HepG2 (cell line): Measurements from ENCODE around the gene C2orf15. TPM values are rescaled to one million over a fixed set of nuclear protein-coding genes. Genes with fewer than 3 reads are reported as not detected.

ENCODE experiments used
- EP300 ChIP-seq, 3 experiments: sonication (generic) in 1 of 3; formaldehyde crosslinking in 1 of 3; IDR thresholded peaks; 2 replicates each; pipeline versions ENCODE4 v1.5.1 to v1.6.1; 2011 to 2020; ENCODE audit warnings: low read depth in 2 of 3, low read length in 2 of 3, borderline replicate concordance in 1 of 3, improper control_type of control experiment in 1 of 3, mild to moderate bottlenecking in 1 of 3, missing genetic modification reagents in 1 of 3, moderate library complexity in 1 of 3
- NCOR1 ChIP-seq: fragments of 200-600 bp; sonication (generic); IDR thresholded peaks from 2 replicates; pipeline ENCODE4 v1.7.0; 2017; ENCODE audit warnings: antibody characterized with exemption, low read length, borderline replicate concordance
- ZNF546 ChIP-seq: sonication (generic); formaldehyde crosslinking; conservative IDR thresholded peaks from 2 replicates; pipeline ENCODE4 v1.8.1; 2023; ENCODE audit warnings: mild to moderate bottlenecking, missing genetic modification reagents
- polyA plus RNA-seq, 8 experiments: library from polyadenylated mRNA; depleted of rRNA in 3 of 8; stranded (reverse) in 7 of 8; unstranded in 1 of 8; fragments of >200 nt; fragmentation: Illumina TruSeq in 4 of 8; extraction: Trizol in 4 of 8; gene quantifications; 2 replicates each; pipeline versions ENCODE4 v1.2.1 to v1.2.3, GENCODE V29; 2011 to 2016; ENCODE audit warnings: low read depth in 4 of 8, missing spikeins in 1 of 8, mixed read lengths in 1 of 8; ENCODE audit not compliant: insufficient read depth in 1 of 8
- total RNA-seq, 5 experiments: library from RNA; depleted of rRNA; stranded (reverse); fragments of >200 nt; fragmentation: Illumina TruSeq; extraction: Trizol; gene quantifications; 2 replicates each; pipeline ENCODE4 v1.2.3, GENCODE V29; 2016; ENCODE audit warnings: low read depth in 1 of 5
- TF ChIP-seq, protein P1 (sequence below): IDR thresholded peaks from 2 replicates; pipeline ENCODE4 v1.6.1; 2016; ENCODE audit warnings: missing compliant biosample characterization, missing genetic modification reagents, borderline replicate concordance
- TF ChIP-seq, protein P2 (sequence below): sonication (generic); formaldehyde crosslinking; IDR thresholded peaks from 2 replicates; pipeline ENCODE4 v1.9.0; 2021; ENCODE audit warnings: missing genetic modification reagents, borderline replicate concordance
- TF ChIP-seq, protein P3 (sequence below), 2 experiments: fragments of 450-650 bp in 1 of 2; sonication (generic) in 1 of 2; formaldehyde crosslinking in 1 of 2; IDR thresholded peaks; 2 replicates each; pipeline versions ENCODE4 v1.6.1 to v1.8.0; 2016 to 2022; ENCODE audit warnings: antibody characterized with exemption in 1 of 2, mild to moderate bottlenecking in 1 of 2, missing genetic modification reagents in 1 of 2

C2orf15 gene
- total and polyA plus RNA-seq, 2 of the 13 experiments (the other 11 are each of a cell fraction or from before 2014, with no cell fraction given), result 5.5 to 8.3 TPM

DNA sequence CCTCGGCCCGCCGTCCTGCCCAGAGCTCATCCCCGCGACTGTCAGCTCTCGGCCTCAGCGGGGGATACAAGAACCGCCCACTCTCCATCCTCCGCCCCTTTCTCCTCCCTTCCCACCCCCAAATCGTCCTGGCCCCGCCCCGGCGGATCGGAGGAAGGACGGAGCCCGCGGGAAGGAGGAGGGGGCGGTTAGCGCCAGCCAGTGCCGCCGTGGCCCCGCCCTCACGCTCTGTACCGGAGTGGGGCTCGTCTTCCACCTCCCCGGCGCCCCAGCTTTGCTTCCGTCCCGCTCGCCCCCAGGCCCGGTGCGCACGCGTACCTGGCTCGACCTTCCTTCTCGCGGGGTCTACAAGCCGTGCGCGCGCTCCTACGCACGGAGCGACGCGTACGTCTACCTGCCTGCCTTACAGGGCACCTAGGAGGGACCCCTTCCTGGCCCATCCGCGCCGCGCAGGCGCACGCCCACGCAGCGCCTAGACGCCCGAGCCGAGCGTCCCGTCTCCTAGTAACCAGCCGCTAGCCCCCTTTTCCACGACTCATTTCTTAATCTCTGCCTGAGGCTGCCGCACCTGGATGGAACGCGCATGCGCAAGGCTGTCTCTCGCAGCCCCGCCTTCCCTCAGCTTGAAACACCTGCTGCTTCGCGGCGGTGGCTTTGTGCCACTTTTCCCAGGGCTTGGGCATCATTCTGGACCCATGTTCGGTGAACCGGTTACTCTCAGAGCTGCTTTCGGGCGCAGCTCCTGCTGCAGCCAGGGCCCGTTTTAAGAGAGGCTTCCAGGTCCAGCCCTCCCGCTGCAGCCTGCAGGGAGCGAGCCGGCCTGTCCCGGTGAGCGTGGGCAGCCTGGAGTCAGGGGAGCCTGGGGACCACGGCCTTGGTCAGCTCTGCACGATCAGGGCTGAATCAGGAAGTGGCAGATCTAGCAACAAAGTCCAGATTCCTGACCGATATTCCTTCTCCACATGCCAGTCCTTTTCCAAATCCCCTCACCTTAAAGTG, at the start of gene C2orf15 (continued):
- TF ChIP-seq, protein P1, sequence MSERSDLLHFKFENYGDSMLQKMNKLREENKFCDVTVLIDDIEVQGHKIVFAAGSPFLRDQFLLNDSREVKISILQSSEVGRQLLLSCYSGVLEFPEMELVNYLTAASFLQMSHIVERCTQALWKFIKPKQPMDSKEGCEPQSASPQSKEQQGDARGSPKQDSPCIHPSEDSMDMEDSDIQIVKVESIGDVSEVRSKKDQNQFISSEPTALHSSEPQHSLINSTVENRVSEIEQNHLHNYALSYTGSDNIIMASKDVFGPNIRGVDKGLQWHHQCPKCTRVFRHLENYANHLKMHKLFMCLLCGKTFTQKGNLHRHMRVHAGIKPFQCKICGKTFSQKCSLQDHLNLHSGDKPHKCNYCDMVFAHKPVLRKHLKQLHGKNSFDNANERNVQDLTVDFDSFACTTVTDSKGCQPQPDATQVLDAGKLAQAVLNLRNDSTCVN, result peak; percentile 75; the same call in 1 of the 2 replicates
- no peak for TF ChIP-seq ZNF546 (CRISPR knock-in tag)
- 0 out of 4 replicates have a peak, but pooled peaks of 1 of the 2 experiments have one; percentile 1 for TF ChIP-seq EP300 (IDR thresholded peaks at IDR 0.05; ENCODE audit: low read depth in 2 of 2, low read length in 2 of 2)
- TF ChIP-seq EP300 (CRISPR knock-in tag; IDR thresholded peaks at IDR 0.05; ENCODE audit: borderline replicate concordance), result no peak
- TF ChIP-seq, protein P2, sequence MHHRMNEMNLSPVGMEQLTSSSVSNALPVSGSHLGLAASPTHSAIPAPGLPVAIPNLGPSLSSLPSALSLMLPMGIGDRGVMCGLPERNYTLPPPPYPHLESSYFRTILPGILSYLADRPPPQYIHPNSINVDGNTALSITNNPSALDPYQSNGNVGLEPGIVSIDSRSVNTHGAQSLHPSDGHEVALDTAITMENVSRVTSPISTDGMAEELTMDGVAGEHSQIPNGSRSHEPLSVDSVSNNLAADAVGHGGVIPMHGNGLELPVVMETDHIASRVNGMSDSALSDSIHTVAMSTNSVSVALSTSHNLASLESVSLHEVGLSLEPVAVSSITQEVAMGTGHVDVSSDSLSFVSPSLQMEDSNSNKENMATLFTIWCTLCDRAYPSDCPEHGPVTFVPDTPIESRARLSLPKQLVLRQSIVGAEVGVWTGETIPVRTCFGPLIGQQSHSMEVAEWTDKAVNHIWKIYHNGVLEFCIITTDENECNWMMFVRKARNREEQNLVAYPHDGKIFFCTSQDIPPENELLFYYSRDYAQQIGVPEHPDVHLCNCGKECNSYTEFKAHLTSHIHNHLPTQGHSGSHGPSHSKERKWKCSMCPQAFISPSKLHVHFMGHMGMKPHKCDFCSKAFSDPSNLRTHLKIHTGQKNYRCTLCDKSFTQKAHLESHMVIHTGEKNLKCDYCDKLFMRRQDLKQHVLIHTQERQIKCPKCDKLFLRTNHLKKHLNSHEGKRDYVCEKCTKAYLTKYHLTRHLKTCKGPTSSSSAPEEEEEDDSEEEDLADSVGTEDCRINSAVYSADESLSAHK (CRISPR knock-in tag), result no peak
- TF ChIP-seq, protein P3, sequence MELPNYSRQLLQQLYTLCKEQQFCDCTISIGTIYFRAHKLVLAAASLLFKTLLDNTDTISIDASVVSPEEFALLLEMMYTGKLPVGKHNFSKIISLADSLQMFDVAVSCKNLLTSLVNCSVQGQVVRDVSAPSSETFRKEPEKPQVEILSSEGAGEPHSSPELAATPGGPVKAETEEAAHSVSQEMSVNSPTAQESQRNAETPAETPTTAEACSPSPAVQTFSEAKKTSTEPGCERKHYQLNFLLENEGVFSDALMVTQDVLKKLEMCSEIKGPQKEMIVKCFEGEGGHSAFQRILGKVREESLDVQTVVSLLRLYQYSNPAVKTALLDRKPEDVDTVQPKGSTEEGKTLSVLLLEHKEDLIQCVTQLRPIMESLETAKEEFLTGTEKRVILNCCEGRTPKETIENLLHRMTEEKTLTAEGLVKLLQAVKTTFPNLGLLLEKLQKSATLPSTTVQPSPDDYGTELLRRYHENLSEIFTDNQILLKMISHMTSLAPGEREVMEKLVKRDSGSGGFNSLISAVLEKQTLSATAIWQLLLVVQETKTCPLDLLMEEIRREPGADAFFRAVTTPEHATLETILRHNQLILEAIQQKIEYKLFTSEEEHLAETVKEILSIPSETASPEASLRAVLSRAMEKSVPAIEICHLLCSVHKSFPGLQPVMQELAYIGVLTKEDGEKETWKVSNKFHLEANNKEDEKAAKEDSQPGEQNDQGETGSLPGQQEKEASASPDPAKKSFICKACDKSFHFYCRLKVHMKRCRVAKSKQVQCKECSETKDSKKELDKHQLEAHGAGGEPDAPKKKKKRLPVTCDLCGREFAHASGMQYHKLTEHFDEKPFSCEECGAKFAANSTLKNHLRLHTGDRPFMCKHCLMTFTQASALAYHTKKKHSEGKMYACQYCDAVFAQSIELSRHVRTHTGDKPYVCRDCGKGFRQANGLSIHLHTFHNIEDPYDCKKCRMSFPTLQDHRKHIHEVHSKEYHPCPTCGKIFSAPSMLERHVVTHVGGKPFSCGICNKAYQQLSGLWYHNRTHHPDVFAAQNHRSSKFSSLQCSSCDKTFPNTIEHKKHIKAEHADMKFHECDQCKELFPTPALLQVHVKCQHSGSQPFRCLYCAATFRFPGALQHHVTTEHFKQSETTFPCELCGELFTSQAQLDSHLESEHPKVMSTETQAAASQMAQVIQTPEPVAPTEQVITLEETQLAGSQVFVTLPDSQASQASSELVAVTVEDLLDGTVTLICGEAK (IDR thresholded peaks at IDR 0.05), result no peak
- TF ChIP-seq, protein P3 (CRISPR knock-in tag; IDR thresholded peaks at IDR 0.05), result no peak; the same call in 1 of the 2 replicates
- TF ChIP-seq NCOR1, result no peak; the same call in 1 of the 2 replicates
